ENCODE results near the gene ZNF184. TPM values are rescaled to one million over a fixed set of nuclear protein-coding genes. Genes with fewer than 3 reads are reported as not detected.

The ZNF184 gene
- total RNA-seq, 4 donors from 2014 or later, result 5.0 to 9.0 (median 8.5) TPM

- Histone ChIP-seq H3K4me1 (no peaks in the 10 kb centered on the region), H3K36me3 (peaks cover 26 to 83% of the 10 kb centered on the region in 2 donors), H3K4me3 (no peak overlapping the region), H3K27ac (no peak overlapping the region), H3K27me3 (no peaks in the 10 kb centered on the region), H3K9me3 (peaks cover 2 to 53% (median 3%) of the 10 kb centered on the region in 3 donors)
- no peak for ATAC-seq
- 95 to 100% methylated on average over 5 to 9 of the region's 9 CpGs for WGBS, 2 donors (ENCODE audit: low coverage in 1 of 2)
- no peak for TF ChIP-seq EP300 (IDR thresholded peaks at IDR 0.05)
- TF ChIP-seq CTCF (IDR thresholded peaks at IDR 0.05), result no peak
- TF ChIP-seq POLR2A (IDR thresholded peaks at IDR 0.05), result no peak
- TF ChIP-seq POLR2AphosphoS5 (IDR thresholded peaks at IDR 0.05), result no peak
Observed at GRCh38 chr6:27451660-27452390, 21.1 kb downstream of the ZNF184 start.

- Histone ChIP-seq H3K9me3 (peaks cover 2 to 58% (median 3%) of the 10 kb centered on the region in 3 donors), H3K36me3 (peaks cover 14 to 57% of the 10 kb centered on the region in 2 donors), H3K27ac (no peak overlapping the region), H3K27me3 (no peaks in the 10 kb centered on the region), H3K4me3 (no peak overlapping the region), H3K4me1 (no peaks in the 10 kb centered on the region)
- ATAC-seq, result no peak
- 90 to 100% methylated on average over 1 of the region's 1 CpG for WGBS, 2 donors (ENCODE audit: low coverage in 1 of 2)
- no peak for TF ChIP-seq POLR2AphosphoS5 (IDR thresholded peaks at IDR 0.05)
- TF ChIP-seq EP300 (IDR thresholded peaks at IDR 0.05), result no peak
- no peak for TF ChIP-seq CTCF (IDR thresholded peaks at IDR 0.05)
- no peak for TF ChIP-seq POLR2A (IDR thresholded peaks at IDR 0.05)
Observed at GRCh38 chr6:27448456-27448855, 24.4 kb downstream of the ZNF184 start.

GRCh38 chr6:27442932-27443331 is 30.0 kb downstream of the ZNF184 start:
- no peaks in the 10 kb centered on the region for H3K27me3 ChIP-seq
- no peak overlapping the region for H3K4me3 ChIP-seq
- no peak overlapping the region for H3K27ac ChIP-seq
- no peak for TF ChIP-seq EP300 (IDR thresholded peaks at IDR 0.05)
- no peak for TF ChIP-seq POLR2AphosphoS5 (IDR thresholded peaks at IDR 0.05)
- no peak for TF ChIP-seq POLR2A (IDR thresholded peaks at IDR 0.05)
- no peak for TF ChIP-seq CTCF (IDR thresholded peaks at IDR 0.05)
- ATAC-seq, result no peak
- WGBS, 2 donors (ENCODE audit: low coverage in 1 of 2), result 100% methylated on average over 1 of the region's 1 CpG; no CpG with 5 or more reads in 1 of the 2 donors
- peaks cover 0 to 16% (median 0%) of the 10 kb centered on the region in 3 donors for H3K9me3 ChIP-seq
- no peaks in the 10 kb centered on the region for H3K4me1 ChIP-seq
- peaks cover 0 to 7% of the 10 kb centered on the region in 2 donors for H3K36me3 ChIP-seq

GRCh38 chr6:27441001-27441400 is 31.9 kb downstream of the ZNF184 start:
- TF ChIP-seq CTCF (IDR thresholded peaks at IDR 0.05) (no peak), POLR2A (IDR thresholded peaks at IDR 0.05) (no peak), POLR2AphosphoS5 (IDR thresholded peaks at IDR 0.05) (no peak), EP300 (IDR thresholded peaks at IDR 0.05) (no peak)
- 83 to 100% methylated on average over 1 to 2 of the region's 3 CpGs for WGBS, 2 donors (ENCODE audit: low coverage in 1 of 2)
- Histone ChIP-seq H3K36me3 (peaks cover 0 to under 1% of the 10 kb centered on the region in 2 donors), H3K4me3 (no peak overlapping the region), H3K4me1 (no peaks in the 10 kb centered on the region), H3K27ac (no peak overlapping the region), H3K27me3 (no peaks in the 10 kb centered on the region), H3K9me3 (peaks cover 0 to 7% (median 0%) of the 10 kb centered on the region in 3 donors)
- ATAC-seq, result no peak

GRCh38 chr6:27439371-27439770 is 33.5 kb downstream of the ZNF184 start:
- H3K27ac ChIP-seq, result no peak overlapping the region

More at GRCh38 chr6:27439371-27439770, 33.5 kb downstream of the ZNF184 start:
- H3K27me3 ChIP-seq, result no peaks in the 10 kb centered on the region
- no peak overlapping the region for H3K4me3 ChIP-seq
- H3K9me3 ChIP-seq, result no peaks in the 10 kb centered on the region
- no peak for ATAC-seq
- H3K4me1 ChIP-seq, result no peaks in the 10 kb centered on the region
- no peak for TF ChIP-seq POLR2AphosphoS5 (IDR thresholded peaks at IDR 0.05)
- no peak for TF ChIP-seq CTCF (IDR thresholded peaks at IDR 0.05)
- no peak for TF ChIP-seq EP300 (IDR thresholded peaks at IDR 0.05)
- no peak for TF ChIP-seq POLR2A (IDR thresholded peaks at IDR 0.05)
- 93 to 100% methylated on average over 2 to 4 of the region's 4 CpGs for WGBS, 2 donors (ENCODE audit: low coverage in 1 of 2)
- no peaks in the 10 kb centered on the region for H3K36me3 ChIP-seq

Data from gastroesophageal sphincter (tissue), 4 donors.